PFSK-1 (cell line): Measurements from ENCODE around the gene BCOR.

ENCODE experiments used
- POLR2AphosphoS5 ChIP-seq: IDR thresholded peaks from 2 replicates; pipeline ENCODE4 v1.6.1; 2012; ENCODE audit warnings: low read depth, mild to moderate bottlenecking, control low read depth, low read length, moderate library complexity
- SIN3A ChIP-seq: IDR thresholded peaks from 2 replicates; pipeline ENCODE4 v1.6.1; 2012; ENCODE audit warnings: mild to moderate bottlenecking, low read length, moderate library complexity, borderline replicate concordance; ENCODE audit not compliant: insufficient read depth
- TF ChIP-seq, protein P1 (sequence below), 2 experiments: IDR thresholded peaks; 2 replicates each; pipeline versions ENCODE4 v1.6.1 to v1.8.0; 2011 to 2012; ENCODE audit warnings: low read depth in 2 of 2, low read length in 2 of 2, control low read depth in 1 of 2, inconsistent platforms in 1 of 2, mild to moderate bottlenecking in 1 of 2, moderate library complexity in 1 of 2; ENCODE audit not compliant: insufficient read depth in 1 of 2

DNA sequence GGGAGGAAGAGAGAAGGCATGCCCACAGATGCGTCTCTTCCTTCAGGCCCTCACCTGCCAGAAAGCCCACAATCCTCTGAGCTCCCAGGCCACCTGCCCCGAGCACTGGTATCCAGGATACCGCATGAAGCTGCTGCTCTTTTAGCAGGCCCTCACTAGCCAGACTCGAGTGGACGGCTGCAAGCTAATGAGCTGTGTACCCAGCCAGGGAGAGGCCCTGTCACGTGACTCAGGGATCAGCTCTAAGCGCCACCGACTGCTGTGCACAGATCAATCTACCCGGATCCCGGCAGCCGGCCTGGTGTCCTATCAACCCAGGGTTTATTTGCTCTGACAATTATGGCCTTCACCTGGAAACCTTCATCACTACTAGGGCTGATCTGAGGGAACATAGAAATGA, 39.0 kb downstream of the BCOR start:
- TF ChIP-seq POLR2AphosphoS5 (no peak), SIN3A (no peak)
- TF ChIP-seq, protein P1, sequence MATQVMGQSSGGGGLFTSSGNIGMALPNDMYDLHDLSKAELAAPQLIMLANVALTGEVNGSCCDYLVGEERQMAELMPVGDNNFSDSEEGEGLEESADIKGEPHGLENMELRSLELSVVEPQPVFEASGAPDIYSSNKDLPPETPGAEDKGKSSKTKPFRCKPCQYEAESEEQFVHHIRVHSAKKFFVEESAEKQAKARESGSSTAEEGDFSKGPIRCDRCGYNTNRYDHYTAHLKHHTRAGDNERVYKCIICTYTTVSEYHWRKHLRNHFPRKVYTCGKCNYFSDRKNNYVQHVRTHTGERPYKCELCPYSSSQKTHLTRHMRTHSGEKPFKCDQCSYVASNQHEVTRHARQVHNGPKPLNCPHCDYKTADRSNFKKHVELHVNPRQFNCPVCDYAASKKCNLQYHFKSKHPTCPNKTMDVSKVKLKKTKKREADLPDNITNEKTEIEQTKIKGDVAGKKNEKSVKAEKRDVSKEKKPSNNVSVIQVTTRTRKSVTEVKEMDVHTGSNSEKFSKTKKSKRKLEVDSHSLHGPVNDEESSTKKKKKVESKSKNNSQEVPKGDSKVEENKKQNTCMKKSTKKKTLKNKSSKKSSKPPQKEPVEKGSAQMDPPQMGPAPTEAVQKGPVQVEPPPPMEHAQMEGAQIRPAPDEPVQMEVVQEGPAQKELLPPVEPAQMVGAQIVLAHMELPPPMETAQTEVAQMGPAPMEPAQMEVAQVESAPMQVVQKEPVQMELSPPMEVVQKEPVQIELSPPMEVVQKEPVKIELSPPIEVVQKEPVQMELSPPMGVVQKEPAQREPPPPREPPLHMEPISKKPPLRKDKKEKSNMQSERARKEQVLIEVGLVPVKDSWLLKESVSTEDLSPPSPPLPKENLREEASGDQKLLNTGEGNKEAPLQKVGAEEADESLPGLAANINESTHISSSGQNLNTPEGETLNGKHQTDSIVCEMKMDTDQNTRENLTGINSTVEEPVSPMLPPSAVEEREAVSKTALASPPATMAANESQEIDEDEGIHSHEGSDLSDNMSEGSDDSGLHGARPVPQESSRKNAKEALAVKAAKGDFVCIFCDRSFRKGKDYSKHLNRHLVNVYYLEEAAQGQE (IDR thresholded peaks at IDR 0.05; ENCODE audit: insufficient read depth in 1 of 2, low read depth in 2 of 2, low read length in 2 of 2), result no peak
